Activated naive CD4-positive, alpha-beta T cell treated with Interleukin-2 at 50 U/mL for 16 hours (primary cell): Measurements from ENCODE around the gene SPDEF.

ENCODE experiments used
- DNase-seq: peaks from one replicate; pipeline ENCODE4 v3.0.0-alpha.2; 2020

SPDEF gene

DNA sequence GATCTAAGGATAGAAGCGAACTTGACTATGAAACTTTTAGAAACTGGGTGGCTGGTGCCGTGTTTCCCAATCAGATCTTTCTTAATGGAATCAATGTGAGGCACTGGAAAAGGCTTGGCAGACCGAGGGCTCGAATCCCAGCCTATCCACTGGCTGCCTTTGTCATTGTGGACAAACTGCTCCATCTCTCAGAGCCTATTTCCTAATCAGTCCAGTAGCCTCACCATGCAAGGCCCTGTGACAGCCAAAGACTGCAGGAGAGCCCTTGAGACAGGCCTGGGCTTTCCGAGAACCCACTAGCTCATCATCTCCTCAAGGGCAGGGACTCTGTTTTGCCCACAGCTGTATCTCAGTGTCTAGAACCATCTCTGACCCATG lies 43.4 kb downstream of the SPDEF start:
- DNase-seq = no peak

DNA sequence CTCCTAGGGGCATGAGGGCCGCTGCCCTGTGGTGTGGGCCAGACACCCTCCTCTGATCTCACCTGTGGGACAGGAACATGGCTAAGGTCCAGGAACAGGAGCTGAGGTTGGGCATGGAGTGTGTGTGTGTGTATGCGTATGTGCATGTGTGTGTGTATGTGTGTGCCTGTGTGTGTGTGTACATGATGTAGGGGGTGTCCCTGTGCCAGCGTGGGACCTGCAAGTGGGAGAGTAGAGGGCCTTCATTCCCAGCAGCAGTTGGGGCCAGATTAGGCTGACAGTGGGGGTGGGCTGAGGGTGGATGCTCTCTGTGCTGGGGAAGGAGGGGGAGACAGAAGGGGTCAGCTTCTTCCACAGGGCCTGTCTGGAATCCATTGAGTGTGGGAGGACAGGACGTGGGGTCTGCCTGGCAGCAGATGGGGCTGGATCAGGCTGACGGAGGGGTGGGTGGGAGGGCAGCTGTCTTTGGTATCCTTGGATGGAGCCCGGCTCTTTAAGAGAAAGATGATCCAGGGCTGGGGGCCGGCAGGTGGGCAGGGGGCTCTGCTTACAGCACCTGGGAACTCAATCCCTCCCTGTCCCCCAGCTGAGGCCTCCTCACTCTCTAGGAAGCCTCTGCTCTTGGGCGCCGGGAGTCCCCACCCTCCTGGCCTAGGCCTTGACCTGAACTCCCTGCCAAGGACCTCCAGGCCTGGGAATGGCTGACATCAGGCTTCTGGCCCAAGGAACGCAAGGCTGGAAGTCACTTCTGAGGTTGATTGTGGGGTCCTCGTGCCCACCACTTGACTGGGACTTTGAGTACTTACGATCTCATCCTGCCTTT lies 44.0 kb downstream of the SPDEF start:
- DNase-seq = no peak

DNA sequence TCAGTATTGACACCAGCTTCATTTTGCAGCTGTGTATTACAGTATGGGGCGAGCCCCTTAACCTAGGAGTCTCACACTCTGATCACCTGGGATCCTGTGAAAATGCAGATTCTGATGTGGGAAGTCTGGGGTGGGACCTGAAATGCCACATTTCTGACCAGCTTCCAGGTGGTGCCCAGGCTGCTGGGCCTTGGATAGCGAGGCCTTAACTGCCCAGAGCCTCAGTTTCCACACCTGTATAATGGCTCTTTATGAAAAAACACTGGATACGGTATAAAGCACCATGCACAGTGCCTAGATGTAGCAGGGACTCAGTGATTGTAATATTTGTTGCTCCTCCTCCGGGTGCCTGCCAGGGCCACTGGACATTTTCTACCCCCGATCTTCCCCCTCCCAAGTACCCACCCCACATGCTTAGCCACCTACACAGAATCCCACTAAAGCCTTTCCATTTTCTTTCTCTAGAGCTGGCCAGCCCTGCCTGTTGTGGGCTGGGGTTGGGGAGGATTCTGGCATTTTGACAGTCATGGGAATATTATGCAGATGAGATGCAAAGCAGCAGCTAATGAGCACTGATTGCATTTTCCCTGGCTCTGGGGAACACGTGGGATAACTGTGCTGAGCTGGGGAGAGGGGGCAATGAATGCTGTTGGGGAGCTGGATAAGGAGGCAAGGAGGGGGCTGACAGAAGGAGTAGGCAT lies 44.8 kb downstream of the SPDEF start:
- DNase-seq = no peak

DNA sequence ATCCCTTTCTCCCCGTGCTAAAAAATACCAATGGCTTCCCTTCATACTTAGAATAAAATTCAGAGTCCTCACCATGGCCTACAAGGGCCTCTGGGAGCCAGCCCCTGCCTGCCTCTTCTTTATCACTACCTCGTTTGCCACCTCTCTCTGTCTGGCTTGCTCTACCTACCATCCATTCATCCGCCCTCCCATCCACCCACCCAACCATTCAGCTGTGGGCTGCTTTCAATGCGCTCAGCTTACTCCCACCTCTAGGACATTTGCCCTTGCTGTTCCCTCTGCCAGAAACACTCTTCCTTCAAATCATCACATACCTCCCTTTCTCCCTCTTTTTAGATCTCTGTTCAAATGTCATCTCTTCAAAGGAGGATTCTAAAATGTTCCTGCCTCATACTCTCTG lies 45.8 kb downstream of the SPDEF start:
- no peak for DNase-seq

DNA sequence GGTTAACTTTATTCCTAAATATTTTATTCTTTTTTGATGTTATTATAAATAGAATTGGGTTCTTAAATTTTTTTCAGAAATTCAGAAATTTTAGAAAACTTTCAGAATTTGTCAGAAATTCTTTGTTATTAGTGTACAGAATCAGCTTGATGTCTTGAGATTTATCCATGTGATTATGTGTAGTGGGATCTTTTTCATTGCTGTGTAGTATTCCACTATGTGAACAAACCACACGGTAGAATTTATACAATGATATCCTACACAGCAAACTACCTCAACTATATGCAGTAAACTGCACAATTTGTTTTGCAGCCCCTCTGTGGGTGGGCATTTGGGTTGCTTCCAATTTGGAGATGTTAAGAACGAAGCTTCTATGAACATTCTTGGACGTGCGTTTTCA lies 46.3 kb downstream of the SPDEF start:
- DNase-seq = no peak

DNA sequence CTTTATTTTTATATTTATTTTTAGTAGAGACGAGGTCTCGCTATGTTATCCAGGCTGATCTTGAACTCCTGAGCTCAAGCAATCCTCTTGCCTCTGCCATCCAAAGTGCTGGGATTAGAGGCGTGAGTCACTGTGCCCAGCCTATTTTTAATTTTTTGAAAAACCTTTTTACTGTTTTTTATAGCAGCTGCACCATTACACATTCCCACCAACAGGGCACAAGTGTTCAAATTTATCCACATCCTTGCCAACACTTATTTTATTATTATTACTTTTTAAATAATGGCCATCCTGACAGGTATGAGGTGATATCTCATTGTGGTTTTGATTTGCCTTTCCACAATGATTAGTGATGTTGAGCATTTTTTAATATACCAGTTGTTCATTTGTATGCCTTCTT lies 47.7 kb downstream of the SPDEF start:
- no peak for DNase-seq

DNA sequence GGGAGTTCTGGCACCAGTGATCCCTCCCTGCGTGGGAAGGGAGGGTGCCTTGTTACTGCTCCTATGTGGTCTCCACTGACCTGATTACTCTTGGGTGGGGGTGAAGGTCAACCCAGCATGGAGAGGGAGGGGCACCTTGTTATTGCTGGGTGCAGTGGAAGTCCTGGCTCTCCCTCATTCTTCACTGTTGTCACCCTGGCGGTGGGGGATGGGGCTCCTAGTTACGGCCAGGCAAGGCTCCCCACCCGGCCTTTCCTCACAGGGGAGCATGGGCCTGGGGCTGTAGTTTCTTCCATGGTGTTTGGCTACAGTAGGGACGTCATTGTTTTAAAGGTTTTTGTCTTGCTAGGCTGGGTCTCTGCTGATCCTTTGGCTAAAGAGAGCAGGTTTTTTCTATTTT lies 49.4 kb downstream of the SPDEF start:
- no peak for DNase-seq

DNA sequence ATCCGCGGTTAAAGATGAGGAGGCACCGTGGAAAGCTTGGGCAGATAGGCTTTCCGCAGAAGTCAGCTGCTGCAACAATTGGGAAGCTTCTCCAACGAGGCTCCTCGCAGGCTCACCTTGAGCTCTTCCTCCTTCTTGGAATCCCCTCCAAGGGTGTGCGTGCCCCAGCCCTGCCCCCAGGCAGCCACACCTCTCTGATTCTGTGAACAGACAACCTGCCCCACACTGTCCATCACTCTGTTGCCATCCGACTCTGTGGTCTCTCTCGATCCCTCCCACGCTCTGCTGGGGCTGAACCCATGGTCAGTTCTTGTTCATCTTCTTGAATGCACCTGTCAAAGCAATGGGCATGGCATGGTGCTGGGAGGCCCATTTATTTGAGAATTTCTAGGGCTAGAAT lies 58.7 kb downstream of the SPDEF start:
- DNase-seq = no peak

DNA sequence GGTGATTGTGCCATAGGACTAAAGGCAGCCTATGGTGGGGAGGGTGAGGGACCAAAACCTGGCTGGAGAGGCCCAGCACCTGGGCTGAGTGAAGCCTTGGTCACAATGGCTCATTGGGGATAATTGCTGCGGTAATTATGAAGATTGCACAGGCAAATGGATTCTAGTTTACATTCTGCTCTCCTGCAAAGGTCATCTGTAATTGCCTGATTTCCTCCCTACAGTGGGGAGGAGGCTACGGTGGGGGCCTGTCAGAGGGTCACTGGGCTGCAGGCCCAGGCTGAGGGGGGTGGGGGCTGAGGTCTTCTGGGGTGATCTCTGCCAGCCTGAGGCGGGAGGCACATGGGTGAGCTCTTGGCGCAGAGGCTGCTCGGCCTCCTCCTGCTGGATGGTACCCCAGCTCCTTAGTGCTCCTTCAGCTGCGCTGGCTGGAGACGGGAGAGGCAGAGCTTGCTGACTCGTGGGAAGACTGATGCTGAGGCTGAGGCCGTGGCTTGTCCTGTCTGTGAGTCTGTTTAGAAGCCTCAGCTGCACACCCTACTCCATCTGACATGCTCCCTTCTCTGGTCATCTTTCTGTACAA lies 59.9 kb downstream of the SPDEF start:
- no peak for DNase-seq

DNA sequence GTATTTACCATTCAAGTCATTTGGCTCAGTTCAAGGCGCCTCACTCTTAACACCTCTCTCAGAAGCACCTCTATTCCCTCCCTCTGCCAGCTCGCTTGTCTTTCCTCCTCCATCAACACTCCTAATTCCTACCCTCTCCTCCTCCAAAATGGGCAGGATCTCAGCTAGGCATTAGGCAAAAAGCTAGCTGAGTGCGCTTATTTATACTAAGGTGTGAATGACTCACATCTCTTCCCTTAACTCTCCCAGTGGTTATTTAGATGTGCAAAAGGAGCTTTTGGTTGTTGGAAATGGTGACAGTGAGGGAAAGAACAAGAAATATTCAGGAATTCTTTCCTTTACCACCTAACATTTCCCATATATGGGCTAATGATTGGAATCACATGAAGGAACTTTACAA lies 61.2 kb downstream of the SPDEF start:
- no peak for DNase-seq

DNA sequence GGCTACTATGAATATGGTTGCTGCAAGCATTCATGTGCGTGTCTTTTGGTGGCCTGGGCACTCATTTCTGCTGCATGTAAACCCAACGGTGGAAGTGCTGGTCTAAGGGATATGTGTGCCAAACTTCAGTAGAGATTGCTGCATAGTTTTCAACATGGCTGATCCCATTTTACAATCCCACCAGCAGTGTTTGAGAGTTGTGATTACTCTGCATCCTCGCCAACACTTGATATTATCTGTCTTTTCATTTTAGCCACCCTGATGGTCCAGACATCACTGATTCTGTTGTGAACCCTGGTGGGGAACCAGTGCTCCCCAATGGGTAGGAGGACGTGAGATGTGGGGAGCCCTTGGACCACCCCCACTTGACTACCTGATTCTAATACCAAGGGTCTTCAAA lies 62.8 kb downstream of the SPDEF start:
- DNase-seq = no peak

DNA sequence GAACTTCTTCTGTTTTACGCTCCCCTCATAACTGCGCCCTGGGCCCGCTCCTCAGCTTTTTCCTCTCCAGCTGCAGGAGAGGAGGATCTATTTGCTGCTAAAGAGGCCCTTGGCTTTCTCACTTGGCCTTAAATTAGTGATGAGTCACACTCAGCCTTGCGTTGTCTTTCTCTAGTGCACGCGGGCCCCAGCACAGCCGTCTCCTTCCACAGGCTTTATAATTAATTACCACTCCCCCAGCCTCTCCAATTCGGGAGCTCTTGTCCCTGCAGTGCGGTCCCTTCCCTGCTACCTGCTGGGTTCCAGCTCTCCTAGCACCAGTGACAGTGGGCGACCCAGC lies 65.1 kb downstream of the SPDEF start:
- no peak for DNase-seq

DNA sequence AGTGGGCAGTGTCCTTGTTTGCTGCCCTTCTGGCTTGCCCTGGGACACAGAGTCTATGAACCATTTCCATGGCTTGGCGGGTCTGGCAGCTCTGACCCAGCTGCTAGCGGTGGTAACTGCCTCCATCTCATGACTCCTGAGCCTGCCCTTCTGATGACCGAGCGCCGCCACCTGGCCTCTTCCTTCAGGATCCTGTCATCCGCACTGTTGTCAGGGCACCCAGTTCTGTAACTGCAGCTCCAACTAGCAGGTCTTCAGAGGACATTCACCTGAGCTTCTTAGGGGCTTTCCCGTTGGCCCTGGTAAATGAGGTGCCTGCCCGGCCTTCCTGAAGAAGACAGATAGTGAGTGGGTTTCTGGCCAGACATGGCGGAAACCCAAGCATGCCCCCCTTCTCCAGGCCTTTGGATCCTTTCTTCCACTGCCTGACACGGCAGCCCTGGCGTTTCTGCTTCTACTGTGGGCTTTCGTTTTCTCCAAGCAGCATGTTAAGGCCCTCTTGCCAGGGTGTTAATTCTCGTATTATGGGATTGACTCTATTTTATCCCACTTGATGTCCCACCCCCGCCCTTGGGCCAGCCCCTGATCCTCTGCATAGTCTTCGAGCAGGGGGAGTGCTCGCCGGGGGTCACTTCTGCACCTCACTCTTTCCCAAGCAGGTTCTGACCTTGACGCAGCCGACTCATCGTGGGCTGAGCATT lies 65.6 kb downstream of the SPDEF start:
- no peak for DNase-seq

DNA sequence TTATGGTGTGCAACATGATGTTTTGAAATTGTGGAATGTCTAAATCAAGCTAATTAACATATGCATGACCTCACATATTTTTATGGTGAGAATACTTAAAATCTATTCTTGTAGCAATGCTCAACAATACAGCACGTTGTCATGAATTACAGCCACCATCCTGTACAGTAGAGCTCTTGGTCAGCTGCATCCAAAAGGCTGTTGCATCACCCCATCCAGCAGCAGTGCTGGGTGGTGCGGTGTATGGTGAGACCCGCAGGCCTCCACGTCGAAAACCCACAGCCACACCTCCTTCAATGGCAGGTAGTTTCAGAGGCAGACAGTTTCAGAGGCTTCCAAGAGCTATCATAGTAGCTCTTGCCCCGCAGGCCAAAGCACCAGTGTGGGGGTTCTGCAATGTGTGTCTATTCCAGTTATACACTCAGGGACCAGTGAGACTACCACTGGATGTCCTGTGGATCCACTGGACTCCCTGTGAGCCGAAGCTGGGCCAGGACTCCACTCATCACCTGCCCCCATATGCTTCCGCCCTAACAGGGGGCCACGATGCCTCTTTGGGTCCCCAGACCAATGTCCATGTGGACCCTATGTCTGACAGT lies 66.8 kb downstream of the SPDEF start:
- no peak for DNase-seq
